A549 treated with dexamethasone at 1 μM for 4 hours (cell line): ENCODE measurements around the gene WDFY2. TPM values are rescaled to one million over a fixed set of nuclear protein-coding genes. Genes with fewer than 3 reads are reported as not detected.

Source experiments
- total RNA-seq: library from RNA; stranded (reverse); fragments of 200-300 nt; extraction: Qiagen RNA extraction; gene quantifications from 5 replicates; pipeline ENCODE4 v1.2.3, GENCODE V29; 2022

Gene WDFY2, protein sequence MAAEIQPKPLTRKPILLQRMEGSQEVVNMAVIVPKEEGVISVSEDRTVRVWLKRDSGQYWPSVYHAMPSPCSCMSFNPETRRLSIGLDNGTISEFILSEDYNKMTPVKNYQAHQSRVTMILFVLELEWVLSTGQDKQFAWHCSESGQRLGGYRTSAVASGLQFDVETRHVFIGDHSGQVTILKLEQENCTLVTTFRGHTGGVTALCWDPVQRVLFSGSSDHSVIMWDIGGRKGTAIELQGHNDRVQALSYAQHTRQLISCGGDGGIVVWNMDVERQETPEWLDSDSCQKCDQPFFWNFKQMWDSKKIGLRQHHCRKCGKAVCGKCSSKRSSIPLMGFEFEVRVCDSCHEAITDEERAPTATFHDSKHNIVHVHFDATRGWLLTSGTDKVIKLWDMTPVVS
- 2.5 to 3.9 TPM (median 3.5 TPM) in 5 replicates for total RNA-seq

GRCh38 chr13:51583875-51584730, at the start of gene WDFY2:
WDFY2 (plus strand) TSS chr13:51584462; CDS start chr13:51584688, 226 bp downstream.

GRCh38 chr13:51803422-51804294, 219.4 kb downstream of the WDFY2 start, which contains the start of gene DHRS12:
DHRS12 (minus strand) TSS chr13:51804163; CDS start chr13:51799659, 4,504 bp downstream.

Other genes with a start within 250 kb of the WDFY2 start
- not detected in 5 replicates for gene SERPINE3, start 244.8 kb upstream of the WDFY2 start, total RNA-seq
- gene INTS6, start 131.4 kb upstream of the WDFY2 start, total RNA-seq, result 9.2 to 12.8 TPM (median 11.8 TPM) in 5 replicates
- gene DHRS12, start 219.7 kb downstream of the WDFY2 start, total RNA-seq, result 3.9 to 5.4 TPM (median 4.3 TPM) in 5 replicates